Stimulated activated CD8-positive, alpha-beta memory T cell treated with anti-CD3 and anti-CD28 coated beads, Interleukin-4, amount 100 ng/mL, for 1 hour (primary cell): ENCODE measurements around the gene FLOT2.
"Not testable (repeated sequence)": the region's sequence is repeated elsewhere in the genome, so short reads cannot be mapped to it uniquely, and the experiment has no call there.

Source experiments
- DNase-seq, 2 donors: peaks; one replicate each; pipeline ENCODE4 v3.0.0-alpha.2; 2020; ENCODE audit warnings: low read depth in 2 of 2, low spot score in 1 of 2

The FLOT2 gene, protein sequence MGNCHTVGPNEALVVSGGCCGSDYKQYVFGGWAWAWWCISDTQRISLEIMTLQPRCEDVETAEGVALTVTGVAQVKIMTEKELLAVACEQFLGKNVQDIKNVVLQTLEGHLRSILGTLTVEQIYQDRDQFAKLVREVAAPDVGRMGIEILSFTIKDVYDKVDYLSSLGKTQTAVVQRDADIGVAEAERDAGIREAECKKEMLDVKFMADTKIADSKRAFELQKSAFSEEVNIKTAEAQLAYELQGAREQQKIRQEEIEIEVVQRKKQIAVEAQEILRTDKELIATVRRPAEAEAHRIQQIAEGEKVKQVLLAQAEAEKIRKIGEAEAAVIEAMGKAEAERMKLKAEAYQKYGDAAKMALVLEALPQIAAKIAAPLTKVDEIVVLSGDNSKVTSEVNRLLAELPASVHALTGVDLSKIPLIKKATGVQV

DNA sequence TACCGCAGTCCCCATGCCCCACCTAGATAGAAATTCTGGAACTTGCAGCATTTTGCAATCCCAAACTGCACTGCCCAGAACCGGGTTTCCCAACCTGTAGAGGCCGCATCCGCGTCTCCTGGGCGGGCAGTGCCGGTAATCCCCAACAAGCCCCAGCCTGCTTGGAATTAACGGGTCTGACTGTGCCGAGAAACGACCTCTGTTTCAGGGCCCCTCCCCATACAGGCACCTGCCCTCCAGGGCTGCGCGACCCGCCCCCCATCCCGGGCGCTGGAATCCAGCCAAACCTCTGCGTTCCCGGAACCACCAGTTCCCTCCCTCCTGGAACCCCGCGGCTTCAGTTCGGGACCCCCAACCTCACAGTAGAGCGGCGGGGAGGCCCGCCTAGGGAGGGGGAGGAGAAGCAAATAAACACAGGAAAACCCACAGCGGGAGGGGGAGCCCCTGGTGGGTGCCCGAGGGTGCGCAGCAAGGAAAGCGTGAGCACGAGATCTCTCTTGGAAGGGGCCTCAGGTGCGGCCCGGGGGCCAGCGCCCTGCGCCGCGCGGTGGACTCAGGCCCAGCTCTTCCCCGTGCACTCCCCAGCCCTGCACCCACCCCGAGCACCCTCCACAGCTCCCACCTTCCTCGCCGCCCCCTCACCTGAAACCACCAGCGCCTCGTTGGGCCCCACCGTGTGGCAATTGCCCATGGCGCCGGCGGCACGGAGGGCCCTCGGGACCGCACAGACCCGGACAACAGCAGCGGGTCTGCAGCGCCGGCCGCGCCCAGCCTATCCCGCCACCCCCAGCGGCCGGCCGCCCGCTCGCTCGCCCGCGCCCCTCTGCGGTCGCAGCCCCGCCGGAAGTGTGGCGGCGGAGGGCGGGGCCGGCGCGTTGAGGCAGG lies at the start of gene FLOT2:
Gene FLOT2, minus strand, starts transcription at position 850 of the 885 bp plus-strand sequence. Its CDS starts 159 bp downstream, at position 691.
- peak; percentile 28 to 36 for DNase-seq

GRCh38 chr17:28946239-28946638 lies 48.7 kb upstream of the FLOT2 start:
- no peak for DNase-seq

- no peak for DNase-seq
Measured at GRCh38 chr17:28944862-28945741, 47.6 kb upstream of the FLOT2 start.

DNA sequence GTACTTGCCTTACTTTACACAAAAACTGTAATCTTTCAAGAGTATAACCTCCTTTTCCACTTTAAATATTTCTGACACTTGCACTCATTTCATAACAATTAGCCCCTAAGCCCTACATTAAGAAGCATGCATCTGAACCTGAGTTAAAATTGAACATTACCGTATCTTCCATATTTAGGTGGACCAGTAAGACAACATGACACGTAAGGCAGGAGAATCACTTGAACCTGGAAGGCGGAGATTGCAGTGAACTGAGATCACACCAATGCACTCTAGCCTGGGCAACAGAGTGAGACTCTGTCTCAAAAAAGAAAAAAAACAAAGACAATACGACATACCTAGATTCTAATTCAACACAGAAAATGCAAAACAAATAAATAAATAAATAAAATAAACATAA lies 46.8 kb upstream of the FLOT2 start:
- no peak for DNase-seq

DNA sequence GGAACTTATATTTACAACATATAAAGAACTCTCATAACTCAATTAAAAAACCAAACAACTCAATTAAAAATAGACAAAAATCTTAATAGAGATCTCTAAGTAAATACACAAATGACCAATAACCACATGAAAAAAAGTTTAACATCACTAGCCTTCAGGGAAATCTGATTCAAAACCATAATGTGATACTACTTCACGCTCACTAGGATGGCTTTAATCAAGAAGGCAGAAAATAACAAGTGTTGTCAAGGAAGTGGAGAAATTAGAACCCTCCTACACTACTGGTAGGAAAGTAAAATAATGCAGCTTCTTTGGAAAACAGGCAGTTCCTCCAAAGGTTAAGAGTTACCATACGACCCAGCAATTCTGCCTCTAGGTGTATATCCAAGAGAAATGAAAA lies 45.4 kb upstream of the FLOT2 start:
- no peak for DNase-seq

DNA sequence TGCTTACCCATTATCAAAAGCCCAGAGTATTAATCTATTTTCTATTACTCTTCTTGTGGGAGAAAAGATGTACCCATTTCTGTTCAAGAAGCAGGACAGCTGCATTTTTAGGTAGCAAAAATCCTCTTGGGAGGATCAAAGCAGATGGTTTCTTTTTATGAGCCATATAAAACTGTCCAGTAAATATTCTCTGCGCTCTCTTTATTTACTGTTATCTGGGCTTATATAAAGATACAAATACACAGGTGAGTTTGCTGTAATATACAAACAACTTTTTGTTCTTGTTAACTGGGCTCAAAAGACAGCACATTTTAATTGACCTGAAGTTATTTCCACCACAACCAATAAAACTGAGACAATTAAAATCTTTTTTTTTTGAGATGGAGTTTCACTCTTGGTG lies 43.7 kb upstream of the FLOT2 start:
- no peak for DNase-seq

DNA sequence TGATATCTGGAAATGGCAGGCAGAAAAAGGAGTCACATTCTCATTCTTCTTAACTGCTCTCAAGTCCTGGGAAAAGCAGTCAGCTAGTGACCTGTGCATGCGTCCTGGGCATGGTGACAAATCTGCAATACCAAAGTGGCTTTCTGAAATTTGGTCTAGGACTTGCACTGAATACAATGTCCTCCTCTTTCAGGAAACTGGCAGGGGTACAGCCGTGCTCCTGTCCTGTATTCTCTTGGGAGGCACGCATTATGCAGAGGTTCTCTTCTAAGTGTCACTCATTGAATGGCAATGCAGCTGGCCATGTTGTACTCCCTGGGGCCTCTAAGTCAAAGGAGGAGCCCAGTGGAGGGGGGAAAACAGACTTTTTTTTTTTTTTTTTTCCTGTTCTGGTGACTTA lies 43.1 kb upstream of the FLOT2 start:
- DNase-seq, result no peak

- DNase-seq, result no peak
Measured at GRCh38 chr17:28940142-28940541, 42.6 kb upstream of the FLOT2 start.

- DNase-seq, result no peak
Measured at GRCh38 chr17:28938552-28938951, 41.0 kb upstream of the FLOT2 start.

GRCh38 chr17:28937044-28937729 lies 39.7 kb upstream of the FLOT2 start:
- DNase-seq, result no peak

GRCh38 chr17:28935744-28936460 lies 38.4 kb upstream of the FLOT2 start:
- DNase-seq, result no peak

DNA sequence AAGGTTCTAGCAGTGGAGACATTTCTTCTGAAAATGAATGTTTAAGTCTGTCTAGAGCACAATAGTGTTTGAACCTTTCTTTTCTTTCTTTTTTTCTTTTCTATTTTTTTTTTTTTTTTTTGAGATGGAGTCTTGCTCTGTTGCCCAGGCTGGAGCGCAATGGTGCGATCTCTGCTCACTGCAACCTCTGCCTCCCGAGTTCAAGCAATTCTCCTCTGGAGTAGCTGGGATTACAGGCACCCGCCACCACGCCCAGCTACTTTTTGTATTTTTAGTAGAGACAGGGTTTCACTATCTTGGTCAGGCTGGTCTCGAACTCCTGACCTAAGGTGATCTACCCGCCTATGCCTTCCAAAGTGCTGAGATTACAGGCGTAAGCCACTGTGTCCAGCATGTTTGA lies 37.0 kb upstream of the FLOT2 start:
- DNase-seq, result not testable (repeated sequence)

DNA sequence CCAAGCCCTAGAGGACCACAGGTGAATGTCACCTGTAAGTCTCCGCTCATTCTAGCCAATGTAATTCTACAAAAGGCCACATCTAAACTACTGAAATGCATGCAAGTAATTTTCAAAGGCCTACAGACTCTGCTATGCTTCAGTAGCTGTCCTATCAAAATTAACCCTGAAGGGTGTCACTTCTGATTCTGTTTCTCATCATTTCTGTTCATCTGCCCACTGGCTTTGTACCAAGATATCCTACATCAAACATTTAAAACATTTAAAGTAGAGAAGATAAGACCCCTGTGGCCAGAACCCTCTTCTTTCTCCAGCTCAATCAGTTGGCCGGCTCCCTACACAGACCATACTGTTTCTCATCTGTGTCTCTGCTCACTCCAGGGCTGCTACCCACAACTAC lies 32.3 kb upstream of the FLOT2 start:
- no peak for DNase-seq

DNA sequence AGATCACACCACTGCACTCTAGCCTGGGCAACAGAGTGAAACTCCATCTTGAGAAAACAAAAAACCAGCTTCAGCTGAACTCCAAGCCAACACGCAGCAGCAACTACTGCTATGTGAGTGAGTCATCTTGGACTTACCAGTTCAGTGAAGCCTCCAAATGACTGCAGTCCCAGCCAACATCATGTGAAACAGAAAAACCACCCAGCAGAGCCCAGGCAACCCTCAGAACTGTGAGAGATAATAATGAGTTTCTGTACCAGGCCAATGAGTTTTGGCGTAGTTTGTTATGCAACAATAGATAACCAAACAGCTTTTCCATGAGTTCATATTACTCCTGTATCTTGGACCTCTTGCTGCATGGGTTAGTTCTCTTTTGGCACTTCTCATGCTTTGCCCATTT lies 30.5 kb upstream of the FLOT2 start:
- no peak for DNase-seq

DNA sequence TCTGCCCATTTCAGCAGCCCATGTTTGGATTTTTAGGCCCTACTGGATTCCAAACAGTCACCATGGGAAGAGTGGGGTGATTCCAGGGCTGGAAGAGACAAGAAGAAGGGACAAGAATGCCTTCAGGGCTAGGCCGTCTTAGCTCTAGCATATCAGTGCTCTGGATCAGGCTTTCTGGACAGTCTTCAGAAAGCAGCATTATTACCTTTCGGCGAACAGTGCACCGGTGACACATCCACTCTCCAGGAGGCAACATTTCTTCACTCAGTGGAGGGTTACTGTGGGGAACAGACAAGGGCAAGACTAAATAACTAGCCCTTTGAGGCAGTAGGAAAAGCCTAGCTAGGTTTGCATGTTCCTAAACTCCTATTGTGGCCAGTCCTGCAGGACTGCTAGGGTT lies 29.3 kb upstream of the FLOT2 start:
- DNase-seq, result no peak

- no peak for DNase-seq
Measured at GRCh38 chr17:28926366-28926765, 28.8 kb upstream of the FLOT2 start.

GRCh38 chr17:28925912-28926365 lies 28.4 kb upstream of the FLOT2 start:
- peak in 1 of 2 donors; percentile 11 for DNase-seq

GRCh38 chr17:28920201-28920600 lies 22.7 kb upstream of the FLOT2 start:
- DNase-seq, result no peak

GRCh38 chr17:28918295-28918694 lies 20.8 kb upstream of the FLOT2 start:
- DNase-seq, result no peak

DNA sequence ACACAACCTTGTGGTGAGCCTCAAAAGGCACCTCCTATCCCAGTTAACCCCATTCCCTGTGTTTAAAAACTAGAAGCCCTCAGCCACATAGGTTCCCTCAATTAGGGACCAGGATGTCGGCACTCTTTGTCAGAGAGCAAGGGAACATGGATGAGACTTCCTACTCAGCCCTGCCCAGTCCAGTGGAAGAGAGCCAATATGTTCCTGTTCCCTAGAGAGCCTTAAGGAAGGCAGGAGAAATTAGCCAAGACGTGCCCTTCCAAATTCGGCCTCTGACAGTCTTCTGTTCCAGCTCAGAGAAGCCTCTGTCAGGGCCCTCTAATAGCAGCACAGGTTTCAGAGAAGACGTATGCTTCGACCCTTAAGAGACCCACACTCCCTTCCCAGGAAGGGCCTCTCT lies 19.9 kb upstream of the FLOT2 start:
- DNase-seq, result no peak
